ENCODE measurements around the gene SSBP1. TPM values are rescaled to one million over a fixed set of nuclear protein-coding genes. Genes with fewer than 3 reads are reported as not detected.

Gene SSBP1
- total RNA-seq (2022; extraction: Qiagen RNA extraction): 259 to 361 TPM (median 286 TPM) in 5 replicates

GRCh38 chr7:141737836-141738591 is at the start of gene SSBP1:
SSBP1 (plus strand) TSS chr7:141738358; CDS start chr7:141739167, 809 bp downstream.

DNA sequence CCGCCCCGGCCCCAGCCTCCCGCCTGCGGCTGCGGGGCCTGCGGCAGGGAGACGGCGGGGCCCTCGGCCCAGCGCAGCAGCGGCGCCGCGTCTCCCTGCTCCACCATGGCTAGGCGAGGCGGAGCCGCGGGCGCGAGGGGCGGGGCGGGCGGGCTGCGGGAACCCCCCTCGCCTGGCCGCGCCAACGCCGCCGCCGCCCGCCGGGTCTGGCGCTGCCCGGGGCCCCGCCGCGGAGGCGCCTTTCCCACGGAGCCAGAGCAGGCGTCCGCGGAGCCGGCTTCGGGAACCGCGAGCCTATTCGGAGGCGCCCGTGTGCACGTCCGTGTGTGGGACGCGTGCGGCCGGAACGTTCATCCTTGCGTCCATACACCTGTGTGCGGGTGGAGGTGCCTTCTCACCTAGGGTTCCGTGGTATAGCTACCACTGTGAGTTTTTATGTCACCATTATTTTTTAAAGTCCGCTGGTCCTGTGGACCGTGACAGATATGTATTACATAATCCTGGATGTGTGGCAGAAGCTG is 36.1 kb upstream of the SSBP1 start, which contains the start of gene DENND11:
Gene DENND11 (minus strand): TSS at position 120 of the 521 bp plus-strand sequence. CDS start 13 bp downstream, at position 107.

DNA sequence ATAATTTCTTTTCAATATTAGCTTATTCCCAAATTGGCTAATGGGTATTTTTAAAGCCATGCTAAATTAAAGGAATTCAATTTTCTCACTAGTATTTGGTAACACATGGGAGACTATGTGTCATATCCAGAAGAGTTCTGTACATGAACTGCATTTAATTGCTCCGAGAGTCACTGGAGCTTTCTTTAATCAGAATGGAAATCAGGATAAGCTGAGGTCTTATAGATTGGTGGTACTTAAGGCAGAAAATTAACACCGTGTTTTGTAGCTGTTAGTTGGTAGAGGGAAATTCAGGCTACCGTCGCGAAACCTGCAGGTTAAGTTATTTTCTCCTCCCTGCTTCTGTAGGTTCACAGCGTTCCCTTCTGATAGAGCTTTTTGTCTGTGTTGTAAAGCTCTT is 29.8 kb upstream of the SSBP1 start, which contains the start of gene WEE2:
Gene WEE2 (plus strand): TSS at position 3 of the 400 bp plus-strand sequence. CDS start 406 bp downstream, outside the sequence.

GRCh38 chr7:141763797-141764196 is 25.6 kb downstream of the SSBP1 start, which contains the start of gene TAS2R3:
TAS2R3 (plus strand) TSS chr7:141764097; CDS start chr7:141764159, 62 bp downstream.

GRCh38 chr7:141776374-141776773 is 38.2 kb downstream of the SSBP1 start, which contains the start of gene TAS2R4:
TAS2R4 (plus strand) TSS chr7:141776674; CDS start chr7:141778489, 1,815 bp downstream.

GRCh38 chr7:141789917-141790316 is 51.8 kb downstream of the SSBP1 start, which contains the start of gene TAS2R5:
TAS2R5 (plus strand) TSS chr7:141790217; CDS start chr7:141790362, 145 bp downstream.

Other genes with a start within 250 kb of the SSBP1 start
- 26.2 to 41.1 TPM (median 29.1 TPM) in 5 replicates for gene AGK, start 186.9 kb upstream of the SSBP1 start, total RNA-seq (2022; extraction: Qiagen RNA extraction)
- 5.4 to 7.0 TPM (median 6.7 TPM) in 5 replicates for gene DENND11, start 36.2 kb upstream of the SSBP1 start, total RNA-seq (2022; extraction: Qiagen RNA extraction)
- 0.03 TPM in 1 of 5 replicates, not detected in the others for gene WEE2, start 30.0 kb upstream of the SSBP1 start, total RNA-seq (2022; extraction: Qiagen RNA extraction)
- not detected in 5 replicates for gene TAS2R3, start 25.7 kb downstream of the SSBP1 start, total RNA-seq (2022; extraction: Qiagen RNA extraction)
- 0.08 to 0.21 TPM (median 0.13 TPM) in 5 replicates for gene TAS2R4, start 38.3 kb downstream of the SSBP1 start, total RNA-seq (2022; extraction: Qiagen RNA extraction)
- gene TAS2R5, start 51.9 kb downstream of the SSBP1 start, total RNA-seq (2022; extraction: Qiagen RNA extraction): 0.24 to 0.47 TPM (median 0.35 TPM) in 5 replicates
- gene PRSS37, start 103.1 kb downstream of the SSBP1 start, total RNA-seq (2022; extraction: Qiagen RNA extraction): not detected in 5 replicates
- not detected in 5 replicates for gene OR9A4, start 178.0 kb downstream of the SSBP1 start, total RNA-seq (2022; extraction: Qiagen RNA extraction)
- gene CLEC5A, start 208.6 kb downstream of the SSBP1 start, total RNA-seq (2022; extraction: Qiagen RNA extraction): not detected in 5 replicates
- not detected in 5 replicates for gene TAS2R38, start 235.4 kb downstream of the SSBP1 start, total RNA-seq (2022; extraction: Qiagen RNA extraction)